VCaP (cell line): ENCODE measurements around the gene FBH1.

ENCODE experiments used
- H3K27ac ChIP-seq: fragments of 450-650 bp; 2 replicates; pipeline ENCODE4 v1.5.1; 2017
- CTCF ChIP-seq: fragments of 450-650 bp; conservative IDR thresholded peaks from 2 replicates; pipeline ENCODE4 v1.5.1; 2017; ENCODE audit warnings: mild to moderate bottlenecking, moderate library complexity

The FBH1 gene

GRCh38 chr10:5963071-5963470 is 73.0 kb downstream of the FBH1 start:
- no peak for TF ChIP-seq CTCF
- H3K27ac ChIP-seq, result no peak overlapping the region

GRCh38 chr10:5963591-5963990 is 73.5 kb downstream of the FBH1 start:
- no peak overlapping the region for H3K27ac ChIP-seq
- no peak for TF ChIP-seq CTCF

GRCh38 chr10:5964736-5965135 is 74.7 kb downstream of the FBH1 start:
- H3K27ac ChIP-seq, result peak overlapping the region; percentile 54
- TF ChIP-seq CTCF, result no peak

- no peak for TF ChIP-seq CTCF
- peak overlapping the region; percentile 54 for H3K27ac ChIP-seq
Observed at GRCh38 chr10:5965266-5965665, 75.2 kb downstream of the FBH1 start.

- no peak for TF ChIP-seq CTCF
Observed at GRCh38 chr10:5968037-5968680, 78.1 kb downstream of the FBH1 start.

GRCh38 chr10:5968681-5969453 is 78.8 kb downstream of the FBH1 start:
- H3K27ac ChIP-seq, result no peak overlapping the region
- TF ChIP-seq CTCF, result no peak

More at GRCh38 chr10:5968037-5968680, 78.1 kb downstream of the FBH1 start:
- H3K27ac ChIP-seq, result no peak overlapping the region

GRCh38 chr10:5970066-5970465 is 80.0 kb downstream of the FBH1 start:
- no peak for TF ChIP-seq CTCF
- H3K27ac ChIP-seq, result no peak overlapping the region
